Frontal cortex (tissue), 4 donors: ENCODE data around the gene TMEM53. TPM values are rescaled to one million over a fixed set of nuclear protein-coding genes. Genes with fewer than 3 reads are reported as not detected.

Experiments
- DNase-seq, 2 donors: peaks; one replicate each; pipeline ENCODE4 v3.0.0; 2012; ENCODE audit warnings: low spot score in 2 of 2
- FAIRE-seq: peaks from 2 replicates; lab custom pipeline; 2012; peaks lifted over from hg19 to GRCh38; lab: Jason Lieb, UNC
- total RNA-seq: library from RNA; depleted of rRNA; stranded (reverse); fragments of >200 nt; gene quantifications from one replicate; pipeline ENCODE4 v1.2.3, GENCODE V29; 2014
- donor health status: control.
- donor health status: control.
- donor health status: control.

The TMEM53 gene
- total RNA-seq, 1 donor from 2014 or later, result 4.9 TPM

- DNase-seq, result peak in 1 of 2 donors; percentile 32
- FAIRE-seq, result no peak
Measured at GRCh38 chr1:44650159-44650831, 24.0 kb downstream of the TMEM53 start.

GRCh38 chr1:44649788-44650158, 24.5 kb downstream of the TMEM53 start:
- no peak for DNase-seq
- FAIRE-seq, result no peak

GRCh38 chr1:44648529-44649250, 25.6 kb downstream of the TMEM53 start:
- DNase-seq (no peak), FAIRE-seq (no peak)

- DNase-seq (no peak), FAIRE-seq (no peak)
Measured at GRCh38 chr1:44647896-44648295, 26.4 kb downstream of the TMEM53 start.

- DNase-seq, result no peak
- no peak for FAIRE-seq
Measured at GRCh38 chr1:44646261-44647110, 27.8 kb downstream of the TMEM53 start.

GRCh38 chr1:44645476-44646244, 28.6 kb downstream of the TMEM53 start:
- DNase-seq, result peak; percentile 77 to 82
- no peak for FAIRE-seq

GRCh38 chr1:44644806-44645205, 29.5 kb downstream of the TMEM53 start:
- no peak for DNase-seq
- no peak for FAIRE-seq

- DNase-seq, result no peak
- FAIRE-seq, result no peak
Measured at GRCh38 chr1:44643721-44644334, 30.5 kb downstream of the TMEM53 start.

- no peak for DNase-seq
- no peak for FAIRE-seq
Measured at GRCh38 chr1:44642925-44643324, 31.4 kb downstream of the TMEM53 start.

GRCh38 chr1:44642255-44642654, 32.0 kb downstream of the TMEM53 start:
- DNase-seq (no peak), FAIRE-seq (no peak)

- FAIRE-seq (no peak), DNase-seq (no peak)
Measured at GRCh38 chr1:44641126-44642102, 32.9 kb downstream of the TMEM53 start.

- no peak for FAIRE-seq
- no peak for DNase-seq
Measured at GRCh38 chr1:44640200-44640853, 34.0 kb downstream of the TMEM53 start.

GRCh38 chr1:44637702-44638411, 36.4 kb downstream of the TMEM53 start:
- no peak for FAIRE-seq
- no peak for DNase-seq

- FAIRE-seq, result no peak
- no peak for DNase-seq
Measured at GRCh38 chr1:44636688-44637598, 37.3 kb downstream of the TMEM53 start.

GRCh38 chr1:44636083-44636687, 38.1 kb downstream of the TMEM53 start:
- DNase-seq (no peak), FAIRE-seq (no peak)

GRCh38 chr1:44635439-44635838, 38.8 kb downstream of the TMEM53 start:
- FAIRE-seq, result no peak
- DNase-seq, result no peak
